Tibial nerve (tissue), 3 donors: ENCODE results near the gene SEC61G.

Experiments used
- CTCF ChIP-seq, 5 experiments: fragments of 200-600 bp in 3 of 5; fragments of 450-650 bp in 2 of 5; sonication (generic) in 3 of 5; IDR thresholded peaks; one replicate each; pipeline ENCODE4 v1.5.1; 2016 to 2019; ENCODE audit warnings: antibody characterized with exemption in 5 of 5, mild to moderate bottlenecking in 3 of 5, moderate library complexity in 2 of 5
- POLR2A ChIP-seq, 2 donors: fragments of 450-650 bp; IDR thresholded peaks; one replicate each; pipeline ENCODE4 v1.6.1; 2017; ENCODE audit warnings: antibody characterized with exemption in 2 of 2, mild to moderate bottlenecking in 2 of 2, moderate library complexity in 2 of 2

DNA sequence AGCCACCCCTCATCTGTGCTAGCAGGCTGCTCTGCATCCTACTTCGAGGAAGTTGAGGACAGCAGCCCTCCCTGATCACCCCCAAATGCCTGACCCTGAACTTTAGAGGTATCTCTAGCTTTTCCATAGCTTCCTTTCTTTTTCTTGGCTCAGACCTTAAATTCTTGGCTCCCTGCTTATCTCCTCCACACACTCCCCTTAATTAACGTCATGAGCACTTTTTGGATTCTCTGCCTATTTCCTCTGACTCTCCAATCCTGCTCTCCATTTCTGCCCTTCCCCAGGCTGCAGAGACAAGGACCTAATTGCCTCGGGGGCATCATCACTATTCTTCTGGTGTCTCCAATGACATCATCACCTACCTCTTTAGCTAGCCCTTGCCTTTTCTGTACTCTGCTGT lies 40.8 kb upstream of the SEC61G start:
- TF ChIP-seq CTCF (IDR thresholded peaks at IDR 0.05) (no peak), POLR2A (IDR thresholded peaks at IDR 0.05) (no peak)
